ENCODE data around the gene REEP2.

- TF ChIP-seq YY1 (IDR thresholded peaks at IDR 0.05; ENCODE audit: insufficient read depth, insufficient read length) (no peak), ZNF274 (IDR thresholded peaks at IDR 0.05; ENCODE audit: low read depth, low read length) (no peak)
Observed at GRCh38 chr5:138457531-138458275, 18.8 kb downstream of the REEP2 start.

Measured in NT2/D1 (cell line).